ENCODE measurements around the gene C6orf136.

C6orf136 gene, protein sequence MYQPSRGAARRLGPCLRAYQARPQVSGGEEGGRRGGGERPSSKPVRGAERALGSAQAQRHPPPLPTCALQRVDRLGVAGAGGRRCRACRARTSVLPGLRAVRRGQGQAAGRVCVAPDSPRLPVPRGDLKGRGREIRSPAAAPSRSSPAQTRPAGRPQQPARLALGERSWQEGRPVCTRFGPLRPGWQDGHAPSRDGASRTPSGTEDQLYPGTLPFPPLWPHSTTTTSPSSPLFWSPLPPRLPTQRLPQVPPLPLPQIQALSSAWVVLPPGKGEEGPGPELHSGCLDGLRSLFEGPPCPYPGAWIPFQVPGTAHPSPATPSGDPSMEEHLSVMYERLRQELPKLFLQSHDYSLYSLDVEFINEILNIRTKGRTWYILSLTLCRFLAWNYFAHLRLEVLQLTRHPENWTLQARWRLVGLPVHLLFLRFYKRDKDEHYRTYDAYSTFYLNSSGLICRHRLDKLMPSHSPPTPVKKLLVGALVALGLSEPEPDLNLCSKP

GRCh38 chr6:30646450-30647241 is at the start of gene C6orf136:
Gene C6orf136, plus strand, starts transcription at chr6:30647133. Its CDS starts 99 bp downstream, at chr6:30647232.
- peak; percentile 91 to 94 for DNase-seq

- peak; percentile 88 to 90 for DNase-seq
Measured at GRCh38 chr6:30597315-30598144, 49.4 kb upstream of the C6orf136 start.

GRCh38 chr6:30598912-30599624 is 47.9 kb upstream of the C6orf136 start:
- no peak for DNase-seq

DNA sequence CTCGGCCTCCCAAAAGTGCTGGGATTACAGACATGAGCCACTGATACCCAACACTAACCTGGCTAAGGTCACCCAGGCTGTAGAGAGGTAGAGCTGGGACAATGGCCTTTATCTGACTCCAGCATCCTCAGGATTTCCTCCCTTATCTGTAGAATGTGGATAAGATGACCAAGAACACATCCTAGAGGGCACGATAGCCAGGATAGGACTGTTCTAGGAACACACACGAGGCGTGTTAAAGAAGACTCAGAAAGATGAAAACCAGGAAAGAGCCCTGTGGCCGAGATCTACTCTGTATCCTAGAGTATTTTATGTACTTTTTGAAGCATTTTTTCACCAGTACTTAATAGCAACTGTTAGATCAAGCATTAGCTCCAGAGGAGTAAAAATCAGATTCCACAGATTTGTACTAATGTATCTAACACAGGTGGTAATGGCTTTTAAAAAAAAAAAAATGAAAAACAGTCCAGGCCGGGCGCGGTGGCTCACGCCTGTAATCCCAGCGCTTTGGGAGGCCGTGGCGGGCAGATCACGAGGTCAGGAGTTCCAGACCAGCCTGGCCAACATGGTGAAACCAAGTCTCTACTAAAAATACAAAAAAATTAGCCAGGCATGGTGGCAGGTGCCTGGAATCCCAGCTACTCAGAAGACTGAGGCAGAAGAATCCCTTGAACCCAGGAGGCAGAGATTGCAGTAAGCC is 47.2 kb upstream of the C6orf136 start:
- DNase-seq, result no peak

DNA sequence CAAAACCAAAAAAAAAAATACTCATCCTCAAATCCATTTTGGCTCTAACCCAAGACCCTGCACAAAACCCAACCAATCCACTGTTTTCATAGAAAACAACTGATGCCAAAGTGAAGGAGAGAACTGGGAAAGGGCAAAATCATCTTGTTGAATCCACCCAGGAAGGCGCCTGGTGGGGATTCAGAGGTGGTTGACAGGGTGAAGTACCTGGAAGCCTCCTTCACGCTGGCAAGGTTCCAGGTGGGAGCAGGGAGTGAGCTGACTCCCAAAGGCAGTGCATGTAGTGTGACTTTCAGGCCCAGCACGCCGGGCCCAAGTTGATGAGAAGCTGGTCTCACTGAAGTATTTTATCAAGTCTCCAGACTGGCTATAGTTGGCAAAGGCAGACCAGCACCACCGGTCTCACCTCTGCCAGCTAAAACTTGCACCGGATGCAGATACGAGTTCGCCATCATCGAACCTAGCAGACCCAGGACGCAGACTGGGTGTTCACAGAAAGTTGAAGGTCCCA is 46.4 kb upstream of the C6orf136 start:
- no peak for DNase-seq

DNA sequence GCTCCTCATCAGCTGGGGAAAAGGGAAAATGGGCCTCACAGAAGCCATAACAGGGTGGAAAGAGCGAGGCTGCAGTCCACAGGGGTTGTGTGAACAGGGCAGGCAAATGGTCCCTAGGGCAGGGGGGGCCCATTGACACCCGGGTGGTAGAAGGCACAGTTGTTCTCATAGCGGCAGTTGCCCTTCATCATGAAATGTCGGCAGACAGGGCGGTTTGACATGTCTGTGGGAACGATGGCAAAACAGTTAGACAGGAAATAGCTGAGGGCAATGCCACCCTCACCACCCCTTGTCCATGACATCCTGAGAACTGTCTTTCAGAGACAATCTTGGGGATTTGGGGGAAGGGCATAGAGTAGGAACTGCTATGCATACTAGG is 45.5 kb upstream of the C6orf136 start:
- DNase-seq, result no peak

DNA sequence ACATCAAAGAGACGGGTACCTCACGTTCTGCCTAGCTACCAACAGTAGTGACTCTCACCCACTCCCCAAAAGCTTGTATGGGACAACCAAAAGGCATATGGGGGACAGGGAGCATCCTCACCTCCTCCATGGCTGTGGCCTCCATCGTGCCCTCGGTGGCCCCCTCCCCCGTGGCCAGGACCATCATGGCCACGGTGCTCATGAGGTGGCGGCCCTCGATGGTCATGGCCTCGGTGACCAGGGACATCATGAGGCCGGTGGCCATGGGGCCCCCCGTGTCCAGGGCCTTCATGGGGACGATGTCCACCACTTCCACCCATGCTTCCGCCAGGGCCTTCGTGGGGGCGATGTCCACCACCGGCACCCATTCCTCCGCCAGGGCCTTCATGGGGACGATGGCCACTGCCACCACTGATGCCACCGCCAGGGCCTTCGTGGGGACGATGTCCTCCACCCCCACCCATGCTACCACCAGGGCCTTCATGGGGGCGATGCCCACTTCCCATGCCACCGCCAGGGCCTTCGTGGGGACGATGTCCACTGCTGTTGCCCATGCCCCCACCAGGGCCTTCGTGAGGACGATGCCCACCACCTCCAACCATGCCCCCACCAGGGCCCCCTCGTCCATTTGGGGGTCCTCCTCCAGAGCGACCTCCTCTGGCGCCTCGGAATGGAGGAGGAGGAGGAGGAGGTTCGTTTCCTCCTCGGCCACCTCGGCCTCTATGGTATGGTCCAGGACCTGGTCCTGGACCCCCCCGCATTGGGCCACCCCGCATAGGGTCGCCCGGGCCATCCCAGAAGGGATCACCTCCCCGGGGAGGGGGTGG is 44.9 kb upstream of the C6orf136 start:
- no peak for DNase-seq

- DNase-seq, result no peak
Measured at GRCh38 chr6:30603961-30604360, 43.0 kb upstream of the C6orf136 start.

DNA sequence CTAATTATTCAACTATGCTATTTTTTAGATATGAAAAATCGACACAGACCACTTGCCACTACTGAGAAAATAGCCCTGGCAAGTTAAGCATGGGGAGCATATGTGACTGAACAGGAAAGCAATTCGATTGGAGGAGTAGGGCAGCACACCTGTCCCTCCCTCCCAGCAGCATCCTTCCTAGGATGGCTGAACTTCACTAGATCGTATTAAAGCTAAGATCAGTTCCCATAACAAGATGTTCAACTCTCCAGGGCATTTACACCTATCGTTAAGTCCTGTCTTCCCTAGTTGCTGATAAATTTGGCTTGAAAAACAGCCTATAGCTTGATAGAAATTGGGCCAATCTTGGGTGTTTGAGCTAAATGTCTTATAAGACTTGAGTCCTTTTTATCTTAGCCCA is 36.9 kb upstream of the C6orf136 start:
- DNase-seq, result no peak

DNA sequence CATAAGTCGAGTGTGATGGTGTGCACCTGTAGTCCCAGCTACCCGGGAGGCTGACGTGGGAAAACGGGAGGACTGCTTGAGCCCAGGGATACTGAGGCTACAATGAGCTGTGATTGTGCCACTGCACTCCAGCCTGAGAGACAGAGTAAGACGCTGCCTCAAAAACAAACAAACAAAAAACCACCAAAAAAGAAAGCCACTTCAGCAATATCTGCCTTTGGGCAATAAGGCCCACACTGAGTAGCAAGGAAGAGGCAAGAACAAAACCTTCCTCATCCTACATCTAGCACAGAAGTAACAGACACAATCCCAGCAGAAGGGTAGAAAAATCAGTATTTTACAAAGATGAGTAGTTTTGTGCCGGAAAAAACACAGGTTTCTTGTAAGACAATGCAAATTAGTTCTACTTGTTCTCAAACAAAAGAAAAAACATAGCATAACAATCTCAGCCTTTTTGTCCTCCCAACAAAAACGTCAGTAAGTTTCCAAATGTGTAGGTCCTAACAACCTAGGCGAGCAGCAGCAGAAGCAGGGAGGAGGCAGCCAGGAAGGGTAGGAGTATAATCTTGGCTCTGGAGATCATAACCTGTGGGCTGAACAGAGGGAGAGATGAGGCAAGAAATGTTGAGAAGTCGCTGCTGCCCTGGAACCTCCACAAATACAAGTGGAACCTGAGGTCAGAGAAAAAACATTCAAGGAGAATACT is 35.6 kb upstream of the C6orf136 start:
- no peak for DNase-seq

GRCh38 chr6:30611856-30612194 is 35.1 kb upstream of the C6orf136 start:
- DNase-seq, result no peak

DNA sequence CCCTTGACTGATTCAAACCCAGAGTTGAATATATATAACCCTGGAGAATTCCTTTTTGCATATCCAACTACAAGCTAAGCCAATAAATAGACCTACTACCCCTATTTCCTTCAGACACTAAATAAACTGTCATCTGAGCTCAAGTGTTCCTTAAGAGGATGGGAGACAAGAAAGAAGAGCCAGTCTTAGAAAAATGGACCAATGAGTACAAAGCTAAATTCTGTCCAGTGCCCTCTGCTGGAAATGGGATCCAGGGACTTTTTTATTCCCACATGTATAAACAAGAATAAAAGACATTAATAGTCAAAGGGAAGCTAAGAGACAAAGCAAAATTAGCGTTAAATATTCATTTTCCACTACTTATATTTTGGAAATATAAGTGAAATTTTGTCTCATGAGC is 34.7 kb upstream of the C6orf136 start:
- DNase-seq, result no peak

DNA sequence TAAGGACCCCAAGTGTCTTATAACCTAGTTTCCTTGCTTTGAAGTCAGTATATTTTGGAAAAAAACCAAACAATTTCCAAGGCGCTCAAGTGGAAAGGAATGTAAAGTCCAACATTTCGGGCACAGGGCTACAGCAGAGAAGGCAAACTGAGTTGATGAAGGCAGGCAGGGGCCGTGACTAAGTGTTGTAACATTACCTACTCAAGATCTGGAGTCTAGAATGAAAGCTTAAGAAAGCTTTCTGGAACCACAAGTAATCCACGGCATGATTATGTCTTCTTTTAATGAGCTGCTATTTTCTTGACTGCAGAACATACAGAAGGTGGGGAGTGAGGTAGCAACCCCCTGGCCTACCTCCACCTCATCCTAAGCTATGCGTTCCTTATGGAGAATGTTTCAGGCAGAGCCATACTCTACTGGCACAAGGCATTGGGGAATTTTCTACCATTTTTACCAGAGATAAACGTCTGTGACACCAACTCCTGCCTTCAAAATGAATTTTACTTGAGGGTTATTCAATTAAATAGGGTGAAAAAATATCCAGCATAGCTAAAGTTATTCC is 34.2 kb upstream of the C6orf136 start:
- DNase-seq, result no peak

- no peak for DNase-seq
Measured at GRCh38 chr6:30613251-30614043, 33.5 kb upstream of the C6orf136 start.

DNA sequence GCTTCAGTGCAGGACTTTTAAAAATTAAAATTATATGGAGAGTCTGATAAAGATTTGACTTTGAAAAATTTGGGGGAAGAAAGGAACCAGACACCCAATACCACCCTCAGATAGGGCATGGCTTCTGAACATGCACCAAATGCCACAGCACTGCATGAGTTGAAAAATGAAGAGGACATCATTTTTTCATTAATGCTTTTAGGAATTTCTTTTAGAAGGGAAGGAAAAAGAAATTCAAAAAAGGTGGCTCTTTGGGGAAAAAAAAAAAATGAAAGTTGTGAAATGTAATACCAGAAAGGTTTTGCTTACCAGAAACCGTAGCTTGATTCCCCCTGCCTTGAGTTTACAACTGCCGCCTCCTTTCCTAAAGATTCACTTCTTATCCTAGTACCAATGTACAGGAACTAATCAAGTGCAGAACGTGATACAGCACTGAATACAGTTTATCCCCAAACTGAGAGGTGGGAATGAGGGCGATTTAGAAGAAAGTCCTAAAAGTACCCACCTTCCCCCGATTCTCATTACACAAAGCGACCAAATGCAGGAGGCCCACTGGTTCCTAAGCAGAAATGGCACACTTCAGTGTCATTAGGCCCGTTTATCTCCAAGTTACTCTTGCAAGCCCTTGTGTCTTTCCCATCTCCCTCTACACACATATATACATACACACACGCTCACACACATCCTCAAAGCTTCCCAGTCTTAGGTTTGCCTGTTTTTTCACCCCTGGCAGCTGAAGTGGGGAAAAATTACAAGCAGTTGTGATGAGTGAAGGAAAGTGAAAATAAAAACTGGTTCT is 32.7 kb upstream of the C6orf136 start:
- DNase-seq, result no peak

GRCh38 chr6:30614843-30615218 is 32.1 kb upstream of the C6orf136 start:
- DNase-seq, result peak; percentile 78 to 83

GRCh38 chr6:30615219-30615957 is 31.5 kb upstream of the C6orf136 start:
- DNase-seq, result peak; percentile 60 to 63
